Measurements from ENCODE around the gene ROS1.
A peak's percentile ranks its signal among the peaks of the same experiment; 100 is the strongest.
"Not testable (repeated sequence)": the region's sequence is repeated elsewhere in the genome, so short reads cannot be mapped to it uniquely, and the experiment has no call there.

Gene ROS1

DNA sequence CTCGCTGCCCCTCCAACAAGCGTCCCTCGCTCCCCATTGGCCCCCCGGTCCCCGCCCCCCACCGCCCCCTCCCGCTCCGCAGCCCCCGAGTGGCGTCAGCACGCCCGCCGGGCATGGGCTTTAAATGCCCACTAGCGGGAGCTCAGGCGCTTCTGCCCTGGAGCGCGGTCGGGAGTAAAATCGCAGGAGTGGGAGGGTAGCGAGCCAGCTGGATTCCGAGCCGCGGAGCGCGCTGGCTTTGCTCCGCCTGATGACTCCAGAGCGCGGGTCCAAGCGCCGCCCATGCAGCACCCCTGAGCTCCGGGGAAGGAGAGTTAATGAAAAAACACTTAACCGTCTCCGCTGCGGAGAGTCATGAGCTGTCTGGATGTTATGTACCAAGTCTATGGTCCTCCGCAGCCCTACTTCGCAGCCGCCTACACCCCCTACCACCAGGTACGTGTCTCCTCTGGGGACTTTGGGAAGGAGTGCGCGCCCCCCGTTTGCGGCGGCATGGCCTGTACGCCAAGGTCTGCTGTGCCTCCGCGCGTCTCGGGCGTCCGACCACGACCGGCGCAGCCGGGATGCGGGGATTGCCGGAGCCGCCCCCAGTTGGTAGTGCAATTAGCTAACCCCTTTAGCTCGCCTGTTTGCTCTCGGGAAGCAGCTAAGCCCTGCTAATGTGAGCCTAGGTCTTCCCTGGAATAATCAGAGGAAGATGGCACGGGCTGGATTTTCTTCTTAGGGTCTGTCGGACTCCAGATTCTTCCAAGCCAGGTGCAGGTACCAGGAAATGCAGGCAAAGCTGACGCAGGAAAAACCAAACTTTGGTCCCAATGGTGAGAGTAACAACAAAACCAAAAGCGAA, 160.1 kb downstream of the ROS1 start, which contains the start of gene VGLL2:
Gene VGLL2, plus strand, starts transcription at position 149 of the 847 bp plus-strand sequence. Its CDS starts 206 bp downstream, at position 355.
- peak; percentile 66 for DNase-seq

GRCh38 chr6:117264692-117265409, 160.9 kb downstream of the ROS1 start:
- DNase-seq: no peak

DNA sequence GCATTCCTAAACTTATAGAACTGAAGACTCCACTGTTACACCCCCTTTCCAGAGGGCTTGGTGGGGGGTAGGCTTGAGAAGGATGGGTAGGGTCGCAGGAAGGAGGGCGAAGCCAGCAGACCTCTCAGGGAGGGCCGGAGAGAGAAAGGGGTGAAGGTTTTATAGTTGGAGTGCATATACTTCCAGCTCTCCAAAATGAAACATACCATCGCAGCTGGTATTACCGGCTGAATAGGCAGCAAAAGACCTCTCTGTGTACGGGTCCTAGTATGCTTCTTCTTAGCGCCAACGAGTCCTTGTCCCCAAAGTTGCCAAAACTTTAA, 161.4 kb downstream of the ROS1 start:
- DNase-seq: no peak

DNA sequence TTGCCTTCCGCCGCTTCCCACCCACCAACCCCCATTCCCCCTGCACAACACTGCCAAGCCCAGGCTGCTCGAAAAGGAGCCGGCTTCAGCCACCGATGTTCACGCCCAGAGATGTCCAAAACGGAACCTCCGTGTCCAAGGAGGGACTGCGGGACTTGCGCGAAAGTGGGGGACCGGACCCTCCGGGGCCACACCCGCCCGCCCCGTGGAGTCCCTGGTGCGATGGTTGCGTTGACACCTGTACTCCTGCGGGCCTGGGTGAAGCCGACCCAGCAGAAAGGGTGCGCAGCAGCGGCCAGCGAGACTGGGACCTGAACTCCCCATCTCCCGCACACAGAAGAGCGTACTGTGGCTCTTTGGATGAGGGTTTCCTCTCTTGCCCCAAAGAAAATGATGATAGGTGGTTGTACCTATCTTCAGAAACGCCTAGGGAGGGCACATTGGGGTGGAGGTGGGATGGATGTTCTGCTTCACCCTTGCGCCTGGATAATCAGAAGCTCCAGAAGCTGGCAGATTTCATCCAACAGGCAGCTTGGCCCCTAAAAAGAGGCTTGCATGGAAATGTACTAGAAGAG, 162.3 kb downstream of the ROS1 start:
- DNase-seq: no peak

- no peak for DNase-seq
Measured at GRCh38 chr6:117262799-117263198, 162.9 kb downstream of the ROS1 start.

- no peak for DNase-seq
Measured at GRCh38 chr6:117253785-117254184, 172.0 kb downstream of the ROS1 start.

DNA sequence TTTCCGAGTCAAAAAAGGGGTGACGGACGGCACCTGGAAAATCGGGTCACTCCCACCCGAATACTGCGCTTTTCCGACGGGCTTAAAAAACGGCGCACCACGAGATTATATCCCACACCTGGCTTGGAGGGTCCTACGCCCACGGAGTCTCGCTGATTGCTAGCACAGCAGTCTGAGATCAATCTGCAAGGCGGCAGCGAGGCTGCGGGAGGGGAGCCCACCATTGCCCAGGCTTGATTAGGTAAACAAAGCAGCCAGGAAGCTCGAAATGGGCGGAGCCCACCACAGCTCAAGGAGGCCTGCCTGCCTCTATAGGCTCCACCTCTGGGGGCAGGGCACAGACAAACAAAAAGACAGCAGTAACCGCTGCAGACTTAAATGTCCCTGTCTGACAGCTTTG, 180.8 kb downstream of the ROS1 start:
- DNase-seq: not testable (repeated sequence)

GRCh38 chr6:117244571-117244970, 181.2 kb downstream of the ROS1 start:
- not testable (repeated sequence) for DNase-seq
